ENCODE results near the gene GNG14.

GNG14 gene

GRCh38 chr19:12655546-12655945 is 32.3 kb upstream of the GNG14 start:
- TF ChIP-seq CTCF (IDR thresholded peaks at IDR 0.05; ENCODE audit: low read depth, low read length, missing control alignments) = no peak
- Histone ChIP-seq H3K4me3 (ENCODE audit: low read depth, low read length) (no peak overlapping the region), H3K36me3 (replicated peaks) (peaks cover 24% of the 10 kb centered on the region), H3K27me3 (replicated peaks) (no peaks in the 10 kb centered on the region), H3K27ac (no peak overlapping the region)
- in situ Hi-C loops (cut with HindIII; ENCODE audit: low pct_ligation_motif_present, low sequenced_read_pairs) = no loop called here
- DNase-seq = no peak

GRCh38 chr19:12656899-12657571 is 30.8 kb upstream of the GNG14 start:
- TF ChIP-seq CTCF (IDR thresholded peaks at IDR 0.05; ENCODE audit: low read depth, low read length, missing control alignments) = peak; percentile 24
- in situ Hi-C loops (cut with HindIII; ENCODE audit: low pct_ligation_motif_present, low sequenced_read_pairs) = no loop called here
- DNase-seq = no peak
- H3K27ac ChIP-seq = no peak overlapping the region
- H3K36me3 ChIP-seq (replicated peaks) = peaks cover 25% of the 10 kb centered on the region
- no peaks in the 10 kb centered on the region for H3K27me3 ChIP-seq (replicated peaks)
- no peak overlapping the region for H3K4me3 ChIP-seq (ENCODE audit: low read depth, low read length)

GRCh38 chr19:12657966-12658365 is 29.8 kb upstream of the GNG14 start:
- peak; percentile 26 for TF ChIP-seq CTCF (IDR thresholded peaks at IDR 0.05; ENCODE audit: low read depth, low read length, missing control alignments)
- H3K27ac ChIP-seq = no peak overlapping the region
- in situ Hi-C loops (cut with HindIII; ENCODE audit: low pct_ligation_motif_present, low sequenced_read_pairs) = no loop called here
- no peak overlapping the region for H3K4me3 ChIP-seq (ENCODE audit: low read depth, low read length)
- no peak for DNase-seq
- peaks cover 25% of the 10 kb centered on the region for H3K36me3 ChIP-seq (replicated peaks)
- no peaks in the 10 kb centered on the region for H3K27me3 ChIP-seq (replicated peaks)

GRCh38 chr19:12660980-12661379 is 26.8 kb upstream of the GNG14 start:
- Histone ChIP-seq H3K36me3 (replicated peaks) (peaks cover 27% of the 10 kb centered on the region), H3K27ac (no peak overlapping the region), H3K27me3 (replicated peaks) (no peaks in the 10 kb centered on the region), H3K4me3 (ENCODE audit: low read depth, low read length) (no peak overlapping the region)
- no peak for TF ChIP-seq CTCF (IDR thresholded peaks at IDR 0.05; ENCODE audit: low read depth, low read length, missing control alignments)
- in situ Hi-C loops (cut with HindIII; ENCODE audit: low pct_ligation_motif_present, low sequenced_read_pairs) = no loop called here
- DNase-seq = no peak

- DNase-seq = no peak
- no peak overlapping the region for H3K4me3 ChIP-seq (ENCODE audit: low read depth, low read length)
- no peak overlapping the region for H3K27ac ChIP-seq
- in situ Hi-C loops (cut with HindIII; ENCODE audit: low pct_ligation_motif_present, low sequenced_read_pairs) = no loop called here
- H3K36me3 ChIP-seq (replicated peaks) = peaks cover 20% of the 10 kb centered on the region
- no peaks in the 10 kb centered on the region for H3K27me3 ChIP-seq (replicated peaks)
- no peak for TF ChIP-seq CTCF (IDR thresholded peaks at IDR 0.05; ENCODE audit: low read depth, low read length, missing control alignments)
Measured at GRCh38 chr19:12664406-12665280, 23.2 kb upstream of the GNG14 start.
